22Rv1 (cell line): ENCODE data around the gene FOXO3.
"Not testable (repeated sequence)": the region's sequence is repeated elsewhere in the genome, so short reads cannot be mapped to it uniquely, and the experiment has no call there.

ENCODE experiments used
- H3K27ac ChIP-seq: fragments of 450-650 bp; 2 replicates; pipeline ENCODE4 v1.5.1; 2017
- CTCF ChIP-seq: fragments of 450-650 bp; IDR thresholded peaks from 2 replicates; pipeline ENCODE4 v1.5.1; 2017; ENCODE audit warnings: mild to moderate bottlenecking
- ZFX ChIP-seq: fragments of 450-650 bp; IDR thresholded peaks from 2 replicates; pipeline ENCODE4 v1.6.1; 2017; ENCODE audit warnings: antibody characterized with exemption, borderline replicate concordance

FOXO3 gene

DNA sequence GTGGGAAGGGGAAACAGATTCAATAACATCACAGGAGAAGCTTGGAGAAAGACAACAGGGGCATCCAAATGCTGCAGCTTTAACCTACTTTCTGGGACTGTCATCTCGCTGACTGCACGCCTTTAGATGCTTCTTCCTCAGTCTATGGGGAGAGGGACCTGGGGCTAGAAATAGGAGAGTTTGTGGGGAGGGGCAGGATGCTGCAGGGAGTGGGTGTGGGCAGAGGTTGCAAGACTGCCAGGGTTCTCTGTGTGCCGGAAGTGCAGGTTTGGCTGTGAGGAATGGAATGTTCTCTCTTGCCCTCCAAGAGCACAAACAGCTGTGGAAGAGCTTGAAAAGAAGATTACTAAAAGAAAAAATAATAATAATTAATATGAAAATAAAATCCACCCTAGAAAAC, 93.2 kb downstream of the FOXO3 start:
- no peak for TF ChIP-seq ZFX
- TF ChIP-seq CTCF: no peak

GRCh38 chr6:108654465-108655106, 93.9 kb downstream of the FOXO3 start:
- TF ChIP-seq ZFX: no peak
- no peak for TF ChIP-seq CTCF
- no peak overlapping the region for H3K27ac ChIP-seq

More for the DNA sequence above, 93.2 kb downstream of the FOXO3 start:
- no peak overlapping the region for H3K27ac ChIP-seq

DNA sequence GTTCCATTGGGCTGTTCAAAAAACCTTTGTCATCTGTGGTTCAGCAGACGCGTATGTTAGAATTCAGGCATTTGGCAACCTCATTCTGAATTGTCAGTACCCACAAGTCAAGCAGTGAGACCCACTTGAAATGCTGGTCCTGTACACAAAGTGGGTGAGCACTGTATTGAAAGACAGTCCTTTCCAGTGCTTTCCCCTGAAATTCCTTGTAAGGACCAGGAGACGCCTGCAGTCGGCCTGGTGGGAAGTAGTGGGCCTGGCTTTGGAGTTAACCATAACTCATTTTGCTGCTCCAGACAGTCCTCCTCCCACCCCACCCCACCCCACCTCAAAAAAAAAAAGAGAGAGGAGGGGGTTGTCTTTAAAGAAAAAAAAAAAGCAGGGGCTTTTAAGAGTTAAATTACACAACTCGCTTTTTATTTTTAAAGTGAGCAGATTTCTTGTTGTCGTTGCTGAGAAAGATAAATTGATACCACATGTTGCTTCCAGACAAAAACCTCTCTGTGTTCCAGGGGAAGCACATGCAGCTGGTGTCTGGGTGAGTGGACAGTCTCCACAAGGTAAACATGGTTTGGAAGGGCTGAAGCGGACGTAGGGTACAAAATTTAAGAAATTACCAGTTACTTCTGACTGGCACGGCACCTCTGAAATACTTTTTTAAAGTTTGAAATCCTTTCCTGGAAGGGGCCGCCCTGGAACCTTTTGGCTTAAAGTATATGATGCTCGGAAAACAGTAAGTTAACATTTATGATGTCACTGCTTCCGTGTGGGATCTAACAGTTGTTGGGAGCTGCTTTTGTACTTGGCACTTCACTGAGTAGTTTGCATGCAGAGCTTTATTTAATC, 95.3 kb downstream of the FOXO3 start:
- TF ChIP-seq CTCF (no peak), ZFX (no peak)
- H3K27ac ChIP-seq: no peak overlapping the region

GRCh38 chr6:108656836-108657235, 96.1 kb downstream of the FOXO3 start:
- no peak overlapping the region for H3K27ac ChIP-seq
- TF ChIP-seq CTCF: no peak
- TF ChIP-seq ZFX: no peak

- TF ChIP-seq CTCF: no peak
- no peak for TF ChIP-seq ZFX
- H3K27ac ChIP-seq: no peak overlapping the region
Measured at GRCh38 chr6:108658174-108658573, 97.5 kb downstream of the FOXO3 start.

- H3K27ac ChIP-seq: not testable (repeated sequence)
Measured at GRCh38 chr6:108658785-108659184, 98.1 kb downstream of the FOXO3 start.

GRCh38 chr6:108660251-108660650, 99.5 kb downstream of the FOXO3 start:
- TF ChIP-seq ZFX: no peak
- no peak for TF ChIP-seq CTCF
- H3K27ac ChIP-seq: no peak overlapping the region
